HepG2 (cell line): ENCODE data around the gene ATRAID.

ENCODE experiments used
- BCLAF1 ChIP-seq: fragments of 450-650 bp; IDR thresholded peaks from 2 replicates; pipeline ENCODE4 v1.6.1; 2017; ENCODE audit warnings: mild to moderate bottlenecking
- CREB1 ChIP-seq, 2 experiments: fragments of 450-650 bp in 1 of 2; IDR thresholded peaks; 2 replicates each; pipeline ENCODE4 v1.6.1; 2016 to 2017; ENCODE audit warnings: control low read depth in 1 of 2, mild to moderate bottlenecking in 1 of 2, missing compliant biosample characterization in 1 of 2, missing genetic modification characterization in 1 of 2
- POLR2A ChIP-seq, 2 experiments: IDR thresholded peaks; 2 replicates each; pipeline ENCODE4 v1.6.1; 2011; ENCODE audit warnings: low read depth in 2 of 2, low read length in 2 of 2, mild to moderate bottlenecking in 1 of 2, moderate library complexity in 1 of 2; ENCODE audit not compliant: insufficient read depth in 1 of 2
- PREB ChIP-seq: sonication (generic); formaldehyde crosslinking; IDR thresholded peaks from 2 replicates; pipeline ENCODE4 v1.4.0; 2020; ENCODE audit warnings: missing genetic modification reagents
- TRIM24 ChIP-seq: sonication (generic); formaldehyde crosslinking; IDR thresholded peaks from 2 replicates; pipeline ENCODE4 v1.8.0; 2022; ENCODE audit warnings: mild to moderate bottlenecking, missing genetic modification reagents

- TF ChIP-seq POLR2A (IDR thresholded peaks at IDR 0.05; ENCODE audit: insufficient read depth in 1 of 2, low read depth in 2 of 2, low read length in 2 of 2) = no peak
- TF ChIP-seq TRIM24 = no peak
- no peak for TF ChIP-seq CREB1 (IDR thresholded peaks at IDR 0.05)
- no peak for TF ChIP-seq CREB1 (CRISPR knock-in tag; IDR thresholded peaks at IDR 0.05)
- TF ChIP-seq BCLAF1 = no peak
- TF ChIP-seq PREB = no peak
These were observed 25.1 kb upstream of the ATRAID start for GRCh38 chr2:27186613-27187345.
